Measurements from ENCODE around the gene SPIRE2.
"Not testable (repeated sequence)": the region's sequence is repeated elsewhere in the genome, so short reads cannot be mapped to it uniquely, and the experiment has no call there.

SPIRE2 gene

DNA sequence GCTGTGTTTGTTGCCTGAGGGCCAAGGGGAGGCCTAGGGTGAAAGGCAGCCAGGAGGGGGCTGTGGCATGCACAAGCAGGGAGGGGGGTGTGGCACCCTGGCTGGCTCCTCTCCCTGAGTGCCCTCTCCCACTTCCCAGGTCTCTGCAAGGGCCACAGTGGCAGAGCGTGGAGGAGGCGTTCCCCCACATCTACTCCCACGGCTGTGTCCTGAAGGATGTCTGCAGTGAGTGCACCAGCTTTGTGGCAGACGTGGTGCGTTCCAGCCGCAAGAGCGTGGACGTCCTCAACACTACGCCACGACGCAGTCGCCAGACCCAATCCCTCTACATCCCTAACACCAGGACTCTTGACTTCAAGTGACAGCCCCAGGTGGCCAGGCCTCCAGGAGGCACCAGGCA is 41.6 kb downstream of the SPIRE2 start:
- no peak for DNase-seq
- Histone ChIP-seq H3K36me3 (replicated peaks) (peaks cover 3% of the 10 kb centered on the region), H3K27ac (no peak overlapping the region), H3K27me3 (replicated peaks) (no peaks in the 10 kb centered on the region), H3K4me3 (ENCODE audit: low read depth, low read length) (no peak overlapping the region)
- in situ Hi-C loops (cut with HindIII; ENCODE audit: low pct_ligation_motif_present, low sequenced_read_pairs): no loop called here
- TF ChIP-seq, protein P1, sequence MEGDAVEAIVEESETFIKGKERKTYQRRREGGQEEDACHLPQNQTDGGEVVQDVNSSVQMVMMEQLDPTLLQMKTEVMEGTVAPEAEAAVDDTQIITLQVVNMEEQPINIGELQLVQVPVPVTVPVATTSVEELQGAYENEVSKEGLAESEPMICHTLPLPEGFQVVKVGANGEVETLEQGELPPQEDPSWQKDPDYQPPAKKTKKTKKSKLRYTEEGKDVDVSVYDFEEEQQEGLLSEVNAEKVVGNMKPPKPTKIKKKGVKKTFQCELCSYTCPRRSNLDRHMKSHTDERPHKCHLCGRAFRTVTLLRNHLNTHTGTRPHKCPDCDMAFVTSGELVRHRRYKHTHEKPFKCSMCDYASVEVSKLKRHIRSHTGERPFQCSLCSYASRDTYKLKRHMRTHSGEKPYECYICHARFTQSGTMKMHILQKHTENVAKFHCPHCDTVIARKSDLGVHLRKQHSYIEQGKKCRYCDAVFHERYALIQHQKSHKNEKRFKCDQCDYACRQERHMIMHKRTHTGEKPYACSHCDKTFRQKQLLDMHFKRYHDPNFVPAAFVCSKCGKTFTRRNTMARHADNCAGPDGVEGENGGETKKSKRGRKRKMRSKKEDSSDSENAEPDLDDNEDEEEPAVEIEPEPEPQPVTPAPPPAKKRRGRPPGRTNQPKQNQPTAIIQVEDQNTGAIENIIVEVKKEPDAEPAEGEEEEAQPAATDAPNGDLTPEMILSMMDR (IDR thresholded peaks at IDR 0.05; ENCODE audit: low read depth, low read length, missing control alignments): no peak

DNA sequence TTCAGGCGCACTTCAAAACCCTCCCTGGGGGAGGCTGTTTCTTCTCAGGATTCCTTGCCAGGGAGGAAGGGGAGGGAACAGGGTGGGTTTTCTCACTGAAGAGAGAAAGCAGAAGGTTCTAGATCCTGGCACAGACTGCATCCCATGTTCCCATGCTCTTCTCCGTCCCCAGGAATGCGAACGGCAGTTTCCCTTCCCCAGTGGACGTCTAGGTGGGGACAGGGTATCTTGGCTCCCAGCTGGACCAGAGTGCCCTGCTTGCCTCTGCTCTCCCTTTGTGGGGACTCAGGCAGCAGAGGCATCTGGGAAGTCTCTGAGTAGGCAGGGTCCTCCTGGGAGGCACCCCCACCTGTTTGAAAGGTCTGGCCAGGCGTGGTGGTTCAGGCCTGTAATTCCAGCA is 42.2 kb downstream of the SPIRE2 start:
- no peak overlapping the region for H3K4me3 ChIP-seq (ENCODE audit: low read depth, low read length)
- DNase-seq: no peak
- TF ChIP-seq, protein P1 (IDR thresholded peaks at IDR 0.05; ENCODE audit: low read depth, low read length, missing control alignments): no peak

DNA sequence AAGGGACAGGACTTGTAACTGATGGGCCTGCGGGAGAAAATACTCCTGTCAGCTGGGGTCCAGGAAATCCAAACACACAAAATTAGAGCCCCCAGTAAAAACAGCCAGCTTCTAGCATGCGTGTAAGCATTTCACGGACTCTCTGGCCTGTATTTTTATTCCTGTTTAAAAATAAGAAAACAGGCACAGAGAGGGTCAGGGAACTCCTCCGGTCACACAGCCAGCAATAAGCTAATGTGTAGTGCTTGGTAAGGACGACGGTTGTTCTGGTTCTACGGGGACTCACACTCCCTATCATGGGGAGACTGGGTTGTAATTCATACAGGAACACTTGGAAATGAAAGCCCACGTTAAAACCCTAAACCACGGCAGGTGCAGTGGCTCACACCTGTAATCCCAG is 43.6 kb downstream of the SPIRE2 start:
- H3K36me3 ChIP-seq (replicated peaks): peaks cover 8% of the 10 kb centered on the region
- in situ Hi-C loops (cut with HindIII; ENCODE audit: low pct_ligation_motif_present, low sequenced_read_pairs): no loop called here
- no peaks in the 10 kb centered on the region for H3K27me3 ChIP-seq (replicated peaks)
- no peak for DNase-seq
- TF ChIP-seq, protein P1 (IDR thresholded peaks at IDR 0.05; ENCODE audit: low read depth, low read length, missing control alignments): no peak
- no peak overlapping the region for H3K27ac ChIP-seq
- no peak overlapping the region for H3K4me3 ChIP-seq (ENCODE audit: low read depth, low read length)

More for the DNA sequence above, 42.2 kb downstream of the SPIRE2 start:
- Histone ChIP-seq H3K27me3 (replicated peaks) (no peaks in the 10 kb centered on the region), H3K36me3 (replicated peaks) (peaks cover 6% of the 10 kb centered on the region), H3K27ac (no peak overlapping the region)
- in situ Hi-C loops (cut with HindIII; ENCODE audit: low pct_ligation_motif_present, low sequenced_read_pairs): no loop called here

DNA sequence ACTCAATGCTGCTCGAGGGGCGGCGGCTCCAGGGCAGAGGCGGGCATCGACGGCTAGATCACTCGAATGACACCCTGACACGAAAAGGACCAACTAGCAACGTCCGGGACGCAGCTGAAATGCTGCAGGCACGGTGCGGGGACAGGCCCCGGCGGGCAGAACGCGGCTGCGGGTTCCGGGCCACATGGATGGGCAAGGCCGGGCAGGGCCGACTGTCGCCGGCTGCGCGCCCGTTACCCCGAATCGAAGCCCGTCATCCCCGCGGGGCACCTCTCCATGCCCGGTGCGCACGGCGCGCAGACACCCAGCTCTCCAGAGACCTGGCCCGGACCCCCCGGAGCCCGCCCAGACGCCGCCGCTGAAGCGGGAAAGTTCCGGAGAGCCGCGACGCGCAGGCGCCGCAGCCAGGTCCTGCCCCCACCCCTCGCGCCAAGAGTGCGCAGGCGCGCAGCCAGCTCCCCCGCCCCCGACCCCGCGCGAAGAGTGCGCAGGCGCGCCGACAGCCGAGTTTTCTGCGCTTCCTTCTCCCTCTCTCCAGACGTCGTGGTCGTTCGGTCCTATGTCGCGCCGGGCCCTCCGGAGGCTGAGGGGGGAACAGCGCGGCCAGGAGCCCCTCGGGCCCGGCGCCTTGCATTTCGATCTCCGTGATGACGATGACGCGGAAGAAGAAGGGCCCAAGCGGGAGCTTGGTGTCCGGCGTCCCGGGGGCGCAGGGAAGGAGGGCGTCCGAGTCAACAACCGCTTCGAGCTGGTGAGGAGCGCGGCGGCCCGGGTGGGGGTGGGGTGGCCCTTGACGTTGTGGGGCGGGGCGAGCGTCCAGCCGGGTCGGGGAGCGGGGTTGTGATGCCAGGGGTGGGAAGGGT is 45.1 kb downstream of the SPIRE2 start, which contains the start of gene TCF25:
Gene TCF25 (plus strand): TSS at position 484 of the 863 bp plus-strand sequence. CDS start 76 bp downstream, at position 560.
- in situ Hi-C loops (cut with HindIII; ENCODE audit: low pct_ligation_motif_present, low sequenced_read_pairs): no loop called here
- H3K27me3 ChIP-seq (replicated peaks): no peaks in the 10 kb centered on the region
- TF ChIP-seq, protein P1 (IDR thresholded peaks at IDR 0.05; ENCODE audit: low read depth, low read length, missing control alignments): no peak
- H3K36me3 ChIP-seq (replicated peaks): peaks cover 8% of the 10 kb centered on the region
- H3K27ac ChIP-seq: peak within 1 kb of the TSS; percentile 99
- DNase-seq: peak; percentile 58
- H3K4me3 ChIP-seq (ENCODE audit: low read depth, low read length): peak within 1 kb of the TSS; percentile 82

DNA sequence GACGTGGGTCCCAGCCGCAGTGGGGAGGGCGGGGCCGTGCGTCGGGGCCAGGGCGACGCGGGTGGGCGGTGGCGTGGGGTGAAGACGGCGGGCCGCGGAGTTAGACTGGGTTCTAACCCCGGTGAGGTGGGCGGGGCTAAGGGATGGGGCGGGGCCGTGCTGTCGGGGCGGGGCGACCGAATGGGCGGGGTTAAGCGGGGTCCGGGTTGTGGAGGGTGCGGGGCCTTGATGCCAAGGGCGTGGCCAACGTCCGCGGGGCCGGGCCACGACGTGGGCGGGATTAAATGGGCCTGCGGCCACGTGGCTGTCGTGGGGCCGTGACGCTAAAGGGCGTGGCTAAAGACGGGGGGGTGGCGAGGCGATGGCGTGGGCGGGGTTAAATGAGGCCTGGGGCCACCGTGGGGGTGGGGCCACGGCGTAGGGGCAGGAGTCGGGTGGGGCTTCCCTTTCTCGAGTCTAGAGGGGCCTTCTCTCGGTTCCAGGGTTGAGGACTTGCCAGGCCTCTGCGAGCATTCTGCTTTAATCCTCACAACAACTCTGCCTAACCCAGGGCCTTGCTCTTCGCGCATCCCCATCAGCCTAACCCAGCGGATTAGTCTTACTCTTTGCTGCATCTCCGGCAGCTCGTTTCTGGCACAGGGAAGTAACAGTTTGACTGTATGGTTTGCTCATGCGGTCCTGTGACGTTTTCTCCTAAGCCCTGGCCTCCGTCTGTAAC is 45.9 kb downstream of the SPIRE2 start:
- Histone ChIP-seq H3K4me3 (ENCODE audit: low read depth, low read length) (peak overlapping the region; percentile 82), H3K27ac (peak overlapping the region; percentile 99), H3K27me3 (replicated peaks) (no peaks in the 10 kb centered on the region), H3K36me3 (replicated peaks) (peaks cover 14% of the 10 kb centered on the region)
- in situ Hi-C loops (cut with HindIII; ENCODE audit: low pct_ligation_motif_present, low sequenced_read_pairs): no loop called here
- DNase-seq: peak; percentile 88
- TF ChIP-seq, protein P1 (IDR thresholded peaks at IDR 0.05; ENCODE audit: low read depth, low read length, missing control alignments): no peak

DNA sequence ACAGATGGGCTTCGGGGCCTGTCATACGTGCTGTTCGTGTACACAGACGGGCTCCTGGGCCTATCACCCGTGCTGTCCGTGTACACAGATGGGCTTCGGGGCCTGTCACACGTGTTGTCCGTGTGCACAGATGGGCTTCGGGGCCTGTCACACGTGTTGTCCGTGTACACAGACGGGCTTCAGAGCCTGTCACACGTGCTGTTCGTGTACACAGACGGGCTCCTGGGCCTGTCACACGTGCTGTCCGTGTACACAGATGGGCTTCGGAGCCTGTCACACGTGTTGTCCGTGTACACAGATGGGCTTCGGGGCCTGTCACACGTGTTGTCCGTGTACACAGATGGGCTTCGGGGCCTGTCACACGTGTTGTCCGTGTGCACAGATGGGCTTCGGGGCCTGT is 50.8 kb downstream of the SPIRE2 start:
- peaks cover 45% of the 10 kb centered on the region for H3K36me3 ChIP-seq (replicated peaks)
- DNase-seq; in situ Hi-C loops (cut with HindIII; ENCODE audit: low pct_ligation_motif_present, low sequenced_read_pairs): not testable (repeated sequence)

More for the DNA sequence above, 50.8 kb downstream of the SPIRE2 start:
- not testable (repeated sequence) for H3K27ac ChIP-seq; H3K27me3 ChIP-seq (replicated peaks); H3K4me3 ChIP-seq (ENCODE audit: low read depth, low read length)
